ENCODE data around the gene USP38. TPM values are rescaled to one million over a fixed set of nuclear protein-coding genes. Genes with fewer than 3 reads are reported as not detected.
"Not testable (repeated sequence)": the region's sequence is repeated elsewhere in the genome, so short reads cannot be mapped to it uniquely, and the experiment has no call there.

Gene USP38
- total RNA-seq, 1 donor from 2014 or later = 27.7 TPM

- H3K36me3 ChIP-seq (ENCODE audit: control insufficient read depth, insufficient read depth, low read length) = no peaks in the 10 kb centered on the region
- no peak for DNase-seq (ENCODE audit: low read depth)
- H3K27me3 ChIP-seq (ENCODE audit: control insufficient read depth, insufficient read depth, low read length) = no peaks in the 10 kb centered on the region
- no peak overlapping the region for H3K4me3 ChIP-seq (ENCODE audit: low read depth, low read length)
- TF ChIP-seq, protein P1, sequence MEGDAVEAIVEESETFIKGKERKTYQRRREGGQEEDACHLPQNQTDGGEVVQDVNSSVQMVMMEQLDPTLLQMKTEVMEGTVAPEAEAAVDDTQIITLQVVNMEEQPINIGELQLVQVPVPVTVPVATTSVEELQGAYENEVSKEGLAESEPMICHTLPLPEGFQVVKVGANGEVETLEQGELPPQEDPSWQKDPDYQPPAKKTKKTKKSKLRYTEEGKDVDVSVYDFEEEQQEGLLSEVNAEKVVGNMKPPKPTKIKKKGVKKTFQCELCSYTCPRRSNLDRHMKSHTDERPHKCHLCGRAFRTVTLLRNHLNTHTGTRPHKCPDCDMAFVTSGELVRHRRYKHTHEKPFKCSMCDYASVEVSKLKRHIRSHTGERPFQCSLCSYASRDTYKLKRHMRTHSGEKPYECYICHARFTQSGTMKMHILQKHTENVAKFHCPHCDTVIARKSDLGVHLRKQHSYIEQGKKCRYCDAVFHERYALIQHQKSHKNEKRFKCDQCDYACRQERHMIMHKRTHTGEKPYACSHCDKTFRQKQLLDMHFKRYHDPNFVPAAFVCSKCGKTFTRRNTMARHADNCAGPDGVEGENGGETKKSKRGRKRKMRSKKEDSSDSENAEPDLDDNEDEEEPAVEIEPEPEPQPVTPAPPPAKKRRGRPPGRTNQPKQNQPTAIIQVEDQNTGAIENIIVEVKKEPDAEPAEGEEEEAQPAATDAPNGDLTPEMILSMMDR (IDR thresholded peaks at IDR 0.05; ENCODE audit: insufficient read depth, low read length, poor library complexity, severe bottlenecking) = no peak
Measured at GRCh38 chr4:143163614-143164013, 21.1 kb upstream of the USP38 start.

- DNase-seq (ENCODE audit: low read depth); H3K27me3 ChIP-seq (ENCODE audit: control insufficient read depth, insufficient read depth, low read length); H3K4me3 ChIP-seq (ENCODE audit: low read depth, low read length); H3K36me3 ChIP-seq (ENCODE audit: control insufficient read depth, insufficient read depth, low read length): not testable (repeated sequence)
Measured at GRCh38 chr4:143166722-143167121, 18.0 kb upstream of the USP38 start.

- DNase-seq (ENCODE audit: low read depth) = no peak
- TF ChIP-seq, protein P1 (IDR thresholded peaks at IDR 0.05; ENCODE audit: insufficient read depth, low read length, poor library complexity, severe bottlenecking) = no peak
- H3K27me3 ChIP-seq (ENCODE audit: control insufficient read depth, insufficient read depth, low read length) = no peaks in the 10 kb centered on the region
- H3K36me3 ChIP-seq (ENCODE audit: control insufficient read depth, insufficient read depth, low read length) = no peaks in the 10 kb centered on the region
- no peak overlapping the region for H3K4me3 ChIP-seq (ENCODE audit: low read depth, low read length)
Measured at GRCh38 chr4:143178923-143179322, 5.8 kb upstream of the USP38 start.

DNA sequence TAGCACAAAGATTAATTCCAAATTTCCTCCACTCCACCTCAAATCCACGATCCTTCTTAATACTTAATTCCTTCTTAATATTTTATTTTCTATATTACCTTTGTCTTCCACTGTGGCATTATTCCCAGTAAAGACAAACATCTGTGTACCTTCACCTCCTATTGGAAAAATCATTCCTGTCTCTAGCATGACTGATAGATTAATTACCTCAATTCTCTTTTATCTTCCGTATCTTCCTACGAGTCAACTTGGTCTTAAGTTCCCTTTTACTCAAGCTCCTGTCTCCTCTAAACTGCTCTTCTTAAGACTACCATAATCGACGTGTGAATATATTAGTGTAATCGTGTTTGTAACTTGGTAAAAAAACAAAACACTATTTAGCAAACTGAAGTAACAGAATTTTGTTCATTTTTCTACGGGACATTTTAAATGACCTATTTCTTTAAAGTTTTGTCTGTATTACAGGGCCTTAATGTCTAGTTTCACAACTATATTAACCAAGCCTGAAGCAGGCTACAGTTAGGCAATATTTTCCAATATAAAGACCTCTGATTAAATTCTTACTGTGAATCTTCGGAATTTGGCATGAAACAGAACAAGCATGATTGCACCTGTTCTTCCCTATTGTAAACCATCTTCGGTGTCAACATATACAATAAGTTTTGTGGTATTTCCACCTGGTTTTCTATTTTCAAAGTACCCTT lies 1.1 kb upstream of the USP38 start:
- TF ChIP-seq, protein P1 (IDR thresholded peaks at IDR 0.05; ENCODE audit: insufficient read depth, low read length, poor library complexity, severe bottlenecking) = no peak
- DNase-seq (ENCODE audit: low read depth) = no peak
- Histone ChIP-seq H3K27me3 (ENCODE audit: control insufficient read depth, insufficient read depth, low read length) (no peaks in the 10 kb centered on the region), H3K4me3 (ENCODE audit: low read depth, low read length) (peak overlapping the region; percentile 67), H3K36me3 (ENCODE audit: control insufficient read depth, insufficient read depth, low read length) (no peaks in the 10 kb centered on the region)

DNA sequence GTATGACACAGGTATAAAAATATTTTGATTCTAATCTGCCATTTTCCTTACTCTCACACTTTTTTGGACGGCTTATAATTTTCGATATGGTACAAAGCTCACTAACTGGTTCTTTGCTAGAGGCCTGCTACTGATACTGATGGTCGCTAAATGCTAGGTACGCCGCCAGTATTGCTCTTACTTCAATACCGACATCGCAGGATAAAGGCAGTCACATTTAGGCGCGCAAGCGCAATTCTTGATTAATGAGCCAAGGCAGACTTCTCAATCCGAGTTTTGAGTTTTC lies 557 bp upstream of the USP38 start:
- Histone ChIP-seq H3K27me3 (ENCODE audit: control insufficient read depth, insufficient read depth, low read length) (no peaks in the 10 kb centered on the region), H3K36me3 (ENCODE audit: control insufficient read depth, insufficient read depth, low read length) (no peaks in the 10 kb centered on the region), H3K4me3 (ENCODE audit: low read depth, low read length) (peak overlapping the region; percentile 67)
- no peak for DNase-seq (ENCODE audit: low read depth)
- TF ChIP-seq, protein P1 (IDR thresholded peaks at IDR 0.05; ENCODE audit: insufficient read depth, low read length, poor library complexity, severe bottlenecking) = no peak

DNA sequence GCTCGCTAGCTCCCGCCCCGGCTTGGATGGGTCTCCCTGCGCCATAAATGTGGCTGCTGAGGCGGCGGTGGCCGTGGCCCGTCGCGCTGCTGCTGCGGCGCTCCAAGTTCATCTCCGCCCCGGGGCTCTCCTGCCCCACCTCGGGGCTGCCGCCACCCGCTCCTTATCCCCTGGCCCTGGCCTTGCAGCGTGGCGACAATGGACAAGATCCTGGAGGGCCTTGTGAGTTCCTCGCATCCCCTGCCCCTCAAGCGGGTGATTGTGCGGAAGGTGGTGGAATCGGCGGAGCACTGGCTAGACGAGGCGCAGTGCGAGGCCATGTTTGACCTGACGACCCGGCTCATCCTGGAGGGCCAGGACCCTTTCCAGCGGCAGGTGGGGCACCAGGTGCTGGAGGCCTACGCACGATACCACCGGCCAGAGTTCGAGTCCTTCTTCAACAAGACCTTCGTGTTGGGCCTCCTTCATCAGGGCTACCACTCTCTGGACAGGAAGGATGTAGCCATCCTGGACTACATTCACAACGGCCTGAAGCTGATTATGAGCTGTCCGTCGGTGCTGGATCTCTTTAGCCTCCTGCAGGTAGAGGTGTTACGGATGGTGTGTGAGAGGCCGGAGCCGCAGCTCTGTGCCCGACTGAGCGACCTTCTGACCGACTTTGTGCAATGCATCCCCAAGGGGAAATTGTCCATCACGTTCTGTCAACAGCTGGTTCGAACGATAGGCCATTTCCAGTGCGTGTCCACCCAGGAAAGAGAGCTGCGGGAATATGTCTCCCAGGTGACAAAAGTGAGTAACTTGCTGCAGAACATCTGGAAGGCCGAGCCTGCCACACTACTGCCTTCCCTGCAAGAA lies 763 bp downstream of the USP38 start:
- no peak for DNase-seq (ENCODE audit: low read depth)
- H3K4me3 ChIP-seq (ENCODE audit: low read depth, low read length) = peak overlapping the region; percentile 67
- H3K36me3 ChIP-seq (ENCODE audit: control insufficient read depth, insufficient read depth, low read length) = no peaks in the 10 kb centered on the region
- H3K27me3 ChIP-seq (ENCODE audit: control insufficient read depth, insufficient read depth, low read length) = no peaks in the 10 kb centered on the region
- TF ChIP-seq, protein P1 (IDR thresholded peaks at IDR 0.05; ENCODE audit: insufficient read depth, low read length, poor library complexity, severe bottlenecking) = no peak

All from kidney epithelial cell (primary cell).